HG03442 (cell line): ENCODE data around the gene TMEFF1.

Experiments used
- ATAC-seq: cut with Tn5 transposase; IDR thresholded peaks from one replicate; pipeline ENCODE4 v1.9.1; 2021; ENCODE audit warnings: mild to moderate bottlenecking, moderate library complexity; ENCODE audit not compliant: unreplicated experiment

TMEFF1 gene

DNA sequence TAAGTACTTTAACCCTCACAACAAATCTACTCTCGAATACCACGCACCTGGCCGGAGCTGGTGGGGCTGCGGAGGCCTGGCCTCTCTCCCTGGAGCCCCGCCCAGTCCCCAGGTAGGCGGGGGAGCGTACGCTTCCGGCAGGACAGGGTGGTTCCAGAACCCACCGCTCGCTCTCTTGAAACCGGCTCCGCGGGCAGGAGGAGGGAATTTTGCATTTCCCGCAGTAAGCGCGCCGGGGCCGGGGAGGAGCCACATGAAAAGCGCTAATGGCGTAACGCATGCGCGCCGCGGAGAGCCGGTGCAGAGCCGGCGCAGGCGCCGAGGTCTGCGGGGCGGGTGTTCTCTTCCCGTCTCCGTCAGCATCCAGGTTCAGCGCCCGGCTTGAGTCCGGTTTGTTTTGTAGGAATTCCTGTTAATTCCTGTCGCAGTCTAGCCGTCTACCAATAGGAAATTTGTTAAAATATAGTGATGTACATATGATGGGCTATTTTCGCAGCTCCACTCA is 125.7 kb downstream of the TMEFF1 start:
- ATAC-seq: peak; percentile 80

DNA sequence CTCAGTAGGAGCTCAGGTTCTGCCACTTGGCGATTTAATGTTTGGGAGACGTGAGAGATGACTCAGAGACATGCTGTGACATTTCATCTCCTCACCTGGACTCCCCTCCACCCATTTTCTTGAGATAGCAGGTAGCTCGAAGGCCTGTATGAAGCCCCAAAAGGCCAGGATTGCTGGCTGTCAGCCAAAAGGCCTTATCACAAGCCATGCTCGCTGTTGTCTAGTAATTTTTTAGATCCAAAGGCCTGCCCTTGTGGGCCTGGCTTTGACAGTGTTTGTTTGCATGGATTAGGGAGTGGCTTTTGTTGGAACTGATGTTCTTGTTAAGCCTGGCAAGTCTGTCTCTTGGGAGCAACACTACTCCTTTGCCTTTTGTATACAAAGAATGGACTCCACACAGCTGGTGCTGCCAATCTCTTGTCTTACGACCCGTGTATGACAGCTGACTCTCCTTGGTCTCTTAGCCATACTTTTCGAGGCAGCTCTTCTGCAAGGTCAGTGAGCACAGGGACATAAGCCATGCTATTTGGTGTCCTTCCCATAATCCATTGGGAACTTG is 127.7 kb downstream of the TMEFF1 start:
- ATAC-seq: no peak

DNA sequence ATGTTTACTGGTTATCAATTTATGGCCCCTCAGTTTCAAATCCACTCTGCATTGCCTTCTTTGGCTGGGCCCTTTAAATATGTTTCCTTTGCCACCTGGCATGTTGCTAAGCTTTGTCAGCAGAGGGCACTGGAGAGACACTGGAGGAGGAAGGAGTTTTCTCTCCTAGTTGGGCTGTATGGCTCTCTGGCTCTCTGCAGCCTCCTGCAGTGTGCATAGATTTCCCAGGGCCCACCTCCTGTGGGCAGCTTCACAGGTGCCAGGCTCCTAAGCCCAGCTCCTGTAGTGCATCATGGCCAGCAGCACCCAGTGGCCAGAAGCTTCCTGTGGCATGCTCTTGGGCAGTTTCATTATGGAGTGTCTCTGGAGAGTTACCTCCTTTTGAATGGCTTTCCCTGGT is 128.3 kb downstream of the TMEFF1 start:
- ATAC-seq: peak; percentile 55

DNA sequence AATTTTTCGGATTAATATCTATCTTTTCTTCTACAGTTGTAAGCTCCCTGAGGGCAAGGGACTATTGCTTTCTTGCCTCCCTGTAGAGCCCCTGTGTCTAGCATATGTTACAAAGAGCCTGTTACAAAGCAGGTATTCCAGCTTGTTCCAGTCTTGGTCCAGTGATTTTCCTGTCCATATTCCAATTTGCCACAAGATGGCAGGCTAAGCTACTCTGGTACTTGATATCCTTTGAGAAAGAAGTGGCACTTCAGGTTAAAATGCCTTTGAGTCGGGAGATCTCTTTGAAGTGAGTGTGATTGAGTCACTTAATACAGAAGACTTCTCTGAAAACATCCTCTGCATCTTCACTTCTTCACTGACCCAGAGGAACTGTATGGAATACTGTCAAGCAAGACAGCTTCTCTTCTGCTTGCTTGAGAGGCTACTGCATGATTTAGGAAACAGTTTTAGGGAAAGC is 129.4 kb downstream of the TMEFF1 start:
- no peak for ATAC-seq

DNA sequence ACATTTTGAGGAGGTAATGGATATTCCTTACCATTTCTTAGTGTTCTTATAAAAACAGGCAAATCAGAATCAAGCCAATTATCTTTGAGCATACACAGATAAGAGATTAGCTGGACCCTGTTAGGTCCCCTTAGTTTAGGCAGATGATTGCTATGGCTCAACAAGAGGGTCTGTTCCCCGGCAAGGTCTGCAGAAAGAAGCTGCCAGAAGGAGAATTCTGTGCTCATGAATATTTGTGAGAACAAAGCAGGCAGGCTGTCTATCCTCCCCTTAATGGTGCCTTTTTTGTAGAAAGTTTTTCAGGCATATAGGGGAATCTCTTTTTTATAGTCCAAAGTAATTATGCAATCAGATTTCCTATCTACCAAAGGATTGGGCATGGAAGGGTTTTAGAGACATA is 132.5 kb downstream of the TMEFF1 start:
- ATAC-seq: no peak

DNA sequence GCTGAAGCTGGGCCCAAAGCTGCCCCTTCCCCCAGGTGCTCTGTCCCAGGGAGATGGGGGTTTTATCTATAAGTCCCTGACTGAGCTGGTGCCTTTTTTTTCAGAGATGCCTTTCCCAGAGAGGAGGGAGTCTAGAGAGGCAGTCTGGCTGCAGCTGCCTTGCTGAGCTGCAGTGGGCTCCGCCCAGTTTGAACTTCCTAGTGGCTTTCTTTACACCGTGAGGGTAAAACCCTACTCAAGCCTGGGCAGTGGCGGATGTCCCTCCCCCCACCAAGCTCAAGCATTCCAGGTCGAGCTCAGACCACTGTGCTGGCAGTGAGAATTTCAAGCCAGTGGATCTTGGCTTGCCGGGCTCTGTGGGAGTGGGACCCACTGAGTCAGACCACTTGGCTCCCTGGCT is 146.2 kb downstream of the TMEFF1 start:
- no peak for ATAC-seq

DNA sequence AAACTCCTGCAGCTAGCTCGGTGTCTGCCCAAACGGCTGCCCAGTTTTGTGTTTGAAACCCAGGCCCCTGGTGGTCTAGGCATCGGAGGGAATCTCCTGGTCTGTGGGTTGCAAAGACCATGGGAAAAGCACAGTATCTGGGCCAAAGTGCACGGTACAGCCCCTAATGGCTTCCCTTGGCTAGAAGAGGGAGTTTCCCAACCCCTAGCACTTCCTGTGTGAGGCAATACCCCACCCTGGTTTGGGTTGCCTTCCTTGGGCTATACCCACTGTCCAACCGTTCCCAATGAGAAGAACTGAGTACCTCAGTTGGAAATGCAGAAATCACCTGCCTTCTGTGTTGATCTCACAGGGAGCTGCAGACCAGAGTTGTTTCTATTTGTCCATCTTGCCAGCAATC is 146.7 kb downstream of the TMEFF1 start:
- ATAC-seq: no peak

DNA sequence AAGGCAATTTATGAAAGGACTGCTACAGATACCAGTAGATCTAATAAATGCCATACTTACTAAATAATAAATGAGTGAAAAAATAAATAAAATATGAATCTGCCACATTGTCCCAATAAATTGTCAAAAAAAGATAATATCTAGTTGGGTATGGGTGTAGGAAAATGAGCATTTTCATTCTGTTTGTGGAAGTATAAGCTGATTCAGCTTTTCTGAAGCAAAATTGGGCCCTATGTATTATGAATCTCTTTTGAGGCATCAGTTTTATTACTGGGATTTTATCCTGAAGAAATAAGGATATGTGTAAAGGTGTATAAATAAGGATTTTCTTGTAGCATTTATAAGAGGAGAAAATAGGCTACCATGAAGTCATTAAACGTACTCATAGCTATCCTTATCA is 151.0 kb downstream of the TMEFF1 start:
- no peak for ATAC-seq

DNA sequence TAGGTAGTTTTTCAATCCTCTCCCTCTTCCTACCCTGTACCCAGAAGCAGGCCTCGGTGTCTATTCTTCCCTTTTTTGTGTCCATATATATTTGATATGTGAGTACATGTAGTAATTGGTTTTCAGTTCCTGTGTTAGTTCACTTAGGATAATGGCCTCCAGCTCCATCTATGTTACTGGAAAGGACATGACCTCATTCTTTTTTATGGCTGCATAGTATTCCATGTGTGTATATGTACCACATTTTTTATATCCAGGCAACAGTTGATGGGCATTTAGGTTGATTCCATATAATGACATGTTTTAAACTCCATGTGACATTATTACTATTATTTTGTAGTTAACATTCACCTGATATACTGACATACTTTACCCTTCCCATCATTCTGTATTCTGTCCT is 154.0 kb downstream of the TMEFF1 start:
- ATAC-seq: no peak
